GM21576 (cell line): ENCODE measurements around the gene ARHGAP45.

Source experiments
- ATAC-seq: cut with Tn5 transposase; IDR thresholded peaks from one replicate; pipeline ENCODE4 v1.9.1; 2021; ENCODE audit warnings: mild to moderate bottlenecking, moderate library complexity; ENCODE audit not compliant: unreplicated experiment

The ARHGAP45 gene

GRCh38 chr19:1053176-1054101, 13.5 kb upstream of the ARHGAP45 start:
- no peak for ATAC-seq

GRCh38 chr19:1054102-1055027, 12.6 kb upstream of the ARHGAP45 start:
- no peak for ATAC-seq

GRCh38 chr19:1055028-1055425, 11.9 kb upstream of the ARHGAP45 start:
- ATAC-seq = no peak

GRCh38 chr19:1055886-1056620, 10.9 kb upstream of the ARHGAP45 start:
- no peak for ATAC-seq

GRCh38 chr19:1057176-1057855, 9.7 kb upstream of the ARHGAP45 start:
- no peak for ATAC-seq

GRCh38 chr19:1058112-1058511, 8.9 kb upstream of the ARHGAP45 start:
- no peak for ATAC-seq

GRCh38 chr19:1060689-1061088, 6.3 kb upstream of the ARHGAP45 start:
- no peak for ATAC-seq

- ATAC-seq = no peak
These were observed 5.0 kb upstream of the ARHGAP45 start for GRCh38 chr19:1061987-1062386.

GRCh38 chr19:1062387-1063029, 4.5 kb upstream of the ARHGAP45 start:
- no peak for ATAC-seq

GRCh38 chr19:1063030-1063908, 3.7 kb upstream of the ARHGAP45 start:
- no peak for ATAC-seq

- ATAC-seq = no peak
These were observed 2.9 kb upstream of the ARHGAP45 start for GRCh38 chr19:1063909-1064660.

GRCh38 chr19:1064661-1065605, 2.0 kb upstream of the ARHGAP45 start:
- ATAC-seq = no peak

GRCh38 chr19:1065606-1066109, 1.3 kb upstream of the ARHGAP45 start:
- no peak for ATAC-seq

- no peak for ATAC-seq
These were observed 668 bp upstream of the ARHGAP45 start for GRCh38 chr19:1066251-1066747.

- peak; percentile 12 for ATAC-seq
These were observed 482 bp downstream of the ARHGAP45 start for GRCh38 chr19:1067341-1067957.
